CD4-positive, alpha-beta T cell treated with Interleukin-17A for 4 hours (primary cell): ENCODE results near the gene CLEC16A.

Experiments used
- DNase-seq: peaks from one replicate; pipeline ENCODE4 v3.0.0-alpha.2; 2020; ENCODE audit warnings: mixed read lengths

Gene CLEC16A

DNA sequence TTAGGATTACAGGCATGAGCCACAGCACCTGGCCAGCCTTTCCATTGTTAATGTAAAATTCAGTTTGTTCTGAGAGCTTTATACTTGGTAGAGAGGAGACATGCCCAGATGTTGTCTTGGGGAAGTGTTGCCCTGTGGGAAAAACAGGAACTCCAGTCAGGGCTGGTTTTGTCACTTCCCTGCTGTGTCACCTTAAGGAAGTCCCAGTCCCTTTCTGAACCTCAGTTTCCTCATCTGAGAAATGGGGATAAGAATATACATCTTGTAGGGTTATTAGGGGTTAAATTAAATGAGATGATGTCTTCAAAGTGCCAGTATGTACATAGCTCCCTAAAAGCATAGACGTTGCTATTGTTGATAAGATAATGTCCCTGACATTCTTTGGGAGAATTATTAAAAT lies 25.3 kb downstream of the CLEC16A start:
- no peak for DNase-seq

DNA sequence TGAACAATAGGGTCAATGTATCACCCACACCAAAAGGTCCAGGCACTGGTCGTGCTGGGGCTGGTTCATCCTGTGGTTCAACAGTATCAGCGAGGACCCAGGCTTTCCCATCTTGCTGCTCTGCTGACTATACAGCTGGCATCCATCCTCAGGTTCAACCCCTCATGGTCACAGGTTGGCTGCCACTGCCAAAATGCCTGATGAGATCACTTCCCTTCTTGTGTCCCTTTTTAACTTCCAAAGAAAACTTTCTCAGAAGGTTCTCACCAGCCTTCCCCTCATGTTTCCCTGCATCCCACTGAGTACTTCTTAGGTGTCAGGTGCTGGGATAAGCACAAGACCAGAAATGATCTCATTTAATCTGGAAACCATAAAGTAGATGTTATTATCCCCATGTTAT lies 25.7 kb downstream of the CLEC16A start:
- no peak for DNase-seq

DNA sequence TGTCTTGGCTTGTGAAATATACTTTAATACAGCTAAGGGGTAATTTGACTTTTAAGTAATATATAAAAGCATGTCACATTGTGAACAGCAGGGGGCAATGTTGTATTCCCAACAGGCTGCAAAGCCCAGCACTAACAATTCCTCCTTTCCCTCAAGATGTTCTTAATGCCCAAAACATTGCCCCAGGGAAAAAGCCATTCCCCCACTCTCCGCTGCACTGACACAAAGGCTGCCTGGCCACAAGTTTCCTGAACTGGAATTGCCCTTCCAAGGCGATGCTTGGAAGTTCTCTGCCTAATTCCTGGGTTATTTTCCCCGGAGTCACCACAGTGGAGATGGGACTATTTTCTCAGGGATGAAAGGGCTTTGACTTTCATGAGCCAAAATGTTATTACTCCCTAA lies 27.2 kb downstream of the CLEC16A start:
- peak; percentile 56 for DNase-seq

GRCh38 chr16:10972108-10972818 lies 27.9 kb downstream of the CLEC16A start:
- DNase-seq: no peak

DNA sequence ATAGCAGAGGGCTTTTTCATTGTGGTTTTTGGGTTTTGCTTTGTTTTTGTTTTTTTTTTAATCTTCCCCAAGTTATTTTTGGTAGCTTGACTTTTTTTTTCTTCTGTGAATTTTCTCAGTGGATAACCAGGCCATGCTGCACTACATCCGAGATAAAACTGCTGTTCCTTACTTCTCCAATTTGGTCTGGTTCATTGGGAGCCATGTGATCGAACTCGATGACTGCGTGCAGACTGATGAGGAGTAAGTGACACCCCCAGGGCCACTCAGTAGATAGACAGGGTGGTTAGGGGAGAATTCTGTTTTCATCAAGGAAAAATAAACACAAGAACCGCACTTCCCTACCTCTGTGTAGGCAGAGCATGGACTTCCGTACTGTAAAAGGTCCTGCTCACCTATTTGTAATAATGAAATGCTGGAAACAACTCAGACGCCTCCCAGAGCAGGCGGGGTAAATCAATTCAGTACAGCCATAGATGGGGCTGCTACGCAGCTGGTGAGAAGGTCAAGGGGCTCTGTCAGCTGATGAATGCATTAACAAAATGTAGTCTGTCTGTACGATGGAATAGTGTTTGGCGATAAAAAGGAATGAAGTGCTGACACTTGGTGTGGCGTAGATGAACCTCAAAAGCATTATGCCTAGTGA lies 28.6 kb downstream of the CLEC16A start:
- no peak for DNase-seq

- no peak for DNase-seq
Observed at GRCh38 chr16:10976634-10977033, 32.3 kb downstream of the CLEC16A start.

GRCh38 chr16:10978124-10978523 lies 33.8 kb downstream of the CLEC16A start:
- no peak for DNase-seq

GRCh38 chr16:10978871-10979446 lies 34.6 kb downstream of the CLEC16A start:
- DNase-seq: no peak

DNA sequence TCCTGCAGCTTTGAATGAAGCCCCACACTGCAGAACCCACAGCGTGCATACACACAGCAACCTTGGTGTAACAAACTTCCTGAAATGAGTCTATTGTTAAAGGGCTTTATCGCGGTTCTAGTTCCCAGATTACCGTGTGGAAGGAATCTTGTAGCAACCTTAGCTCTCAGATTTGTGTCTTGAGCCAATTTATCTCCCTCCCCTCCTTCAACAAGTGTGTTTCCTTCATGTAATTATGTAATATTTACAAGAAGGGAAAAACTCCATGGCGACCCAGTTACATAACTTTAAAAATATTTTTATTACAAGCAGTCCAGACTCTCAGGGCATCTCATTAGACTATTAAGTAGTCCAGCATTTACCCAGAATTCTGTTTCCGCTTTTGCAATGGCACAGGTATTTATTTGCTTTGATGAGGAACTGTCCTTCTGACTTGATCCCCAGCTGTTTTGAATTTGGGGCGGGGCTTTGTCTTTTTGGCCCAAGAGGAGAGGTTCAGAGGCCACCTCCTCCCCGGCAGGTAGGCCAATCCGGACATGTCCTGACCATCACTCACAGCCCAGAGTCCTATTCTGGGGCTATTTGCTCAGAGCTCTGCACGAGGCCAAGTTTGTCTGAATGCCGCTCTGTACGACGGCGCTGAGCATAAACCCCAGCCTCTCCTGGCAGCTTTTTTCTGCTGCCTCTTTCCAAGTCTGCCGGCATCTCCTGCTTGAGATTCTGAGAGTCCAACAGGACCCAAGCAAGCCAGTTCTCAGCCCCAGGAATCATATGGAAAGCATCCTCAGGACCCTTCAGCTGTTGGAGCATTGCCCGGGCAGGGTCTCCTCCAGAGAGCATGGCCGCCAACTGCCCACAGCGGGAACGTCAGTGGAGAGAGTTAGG lies 35.6 kb downstream of the CLEC16A start:
- no peak for DNase-seq

GRCh38 chr16:10980813-10981212 lies 36.4 kb downstream of the CLEC16A start:
- DNase-seq: no peak

DNA sequence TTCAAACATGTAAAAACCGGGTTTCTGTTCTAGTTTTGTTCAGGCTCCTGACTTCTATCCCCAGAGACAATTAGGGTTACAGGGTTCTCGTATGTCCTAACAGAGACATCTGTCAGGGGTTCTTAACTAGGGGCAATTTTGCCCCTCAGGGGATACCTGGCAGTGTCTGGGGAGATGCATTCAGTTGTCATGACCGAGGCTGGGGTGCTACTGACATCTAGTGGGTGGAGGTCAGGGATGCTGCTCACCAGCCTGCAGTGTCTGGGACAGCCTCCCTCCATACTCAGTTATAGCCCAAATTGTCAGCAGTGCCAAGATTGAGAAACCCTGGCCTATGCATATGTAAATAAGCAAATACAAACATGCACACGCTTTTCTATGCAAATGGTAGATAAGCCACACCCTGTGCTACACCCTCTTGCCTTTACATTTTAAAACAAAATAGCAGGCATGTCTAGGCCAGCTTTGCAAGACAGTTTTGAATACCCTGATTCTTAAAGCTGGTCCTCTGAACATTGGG lies 37.4 kb downstream of the CLEC16A start:
- DNase-seq: peak; percentile 37

- no peak for DNase-seq
Observed at GRCh38 chr16:10982465-10983150, 38.2 kb downstream of the CLEC16A start.

DNA sequence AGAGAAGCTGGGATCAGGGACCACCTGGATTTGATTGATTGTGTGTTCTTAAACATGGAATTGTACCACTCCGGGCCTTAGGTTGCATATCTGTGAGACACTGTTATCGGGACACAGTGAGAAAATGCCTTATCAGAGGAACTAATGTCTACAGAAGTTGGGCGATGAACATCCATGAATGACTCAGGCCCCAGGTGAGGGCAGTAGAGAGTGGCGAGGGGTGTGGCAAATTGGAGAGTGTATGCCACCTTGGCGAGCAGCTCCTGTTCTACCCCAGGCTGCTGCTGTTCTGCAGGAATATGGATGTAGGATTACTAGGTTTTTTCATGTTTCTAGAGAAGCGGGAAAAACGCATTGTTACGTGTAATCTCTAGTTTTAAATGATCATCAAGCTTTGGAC lies 38.8 kb downstream of the CLEC16A start:
- peak; percentile 34 for DNase-seq

DNA sequence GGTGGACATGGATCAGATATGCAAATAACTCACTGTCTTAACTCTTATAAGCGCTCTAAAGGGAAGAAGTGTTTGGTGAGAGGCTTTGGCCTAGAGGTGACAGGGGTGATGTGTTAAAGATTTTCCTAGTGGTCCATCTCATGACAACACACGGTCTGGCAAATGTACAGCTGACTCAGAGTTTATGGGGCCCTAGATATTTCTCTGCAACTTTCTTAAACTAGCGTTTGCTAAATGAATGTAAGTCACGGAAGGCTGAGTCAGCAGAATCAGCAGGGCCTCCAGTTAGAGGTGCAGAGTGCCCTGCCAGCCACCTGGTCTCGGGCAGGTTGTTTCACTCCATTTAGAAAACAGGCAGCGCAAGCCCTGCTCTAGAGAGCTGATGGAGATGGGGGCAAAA lies 40.1 kb downstream of the CLEC16A start:
- no peak for DNase-seq

DNA sequence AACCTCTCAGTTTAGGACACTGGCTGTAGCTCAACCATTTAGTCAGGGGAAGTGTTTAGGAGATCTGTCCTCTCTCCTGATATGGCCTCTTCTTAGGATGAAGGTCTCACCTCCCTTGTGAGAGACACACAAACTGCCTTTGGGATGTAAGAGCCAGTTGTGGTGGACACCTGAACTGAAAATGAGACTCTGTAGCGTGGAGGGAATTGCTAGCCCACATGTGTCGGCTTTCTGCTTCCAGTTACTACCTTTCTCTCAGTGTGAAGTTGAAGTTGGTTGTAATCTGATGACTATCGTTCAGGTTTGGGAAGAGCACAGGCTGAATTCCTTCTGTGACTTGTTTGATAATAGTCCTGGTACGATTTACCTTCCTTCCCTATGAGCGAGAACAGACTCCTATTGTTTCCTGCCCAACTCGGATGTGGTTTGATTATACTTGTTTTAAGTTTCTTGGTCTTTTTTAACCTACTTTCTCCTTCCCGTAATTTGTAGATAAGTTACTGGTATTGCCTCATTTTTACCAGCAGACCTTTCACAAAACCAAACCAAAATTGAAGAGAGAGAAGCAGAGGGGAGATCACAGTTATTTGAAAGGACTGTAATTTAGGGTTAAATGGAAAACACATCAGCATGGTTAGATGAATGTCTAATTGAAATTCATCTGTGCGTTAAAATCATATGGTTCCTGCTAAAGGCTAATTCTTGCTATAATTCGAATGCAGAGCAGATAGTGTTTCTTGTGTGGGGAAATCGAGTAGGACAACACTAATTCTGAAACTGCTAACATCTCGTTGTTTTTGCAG lies 43.2 kb downstream of the CLEC16A start:
- no peak for DNase-seq

- peak; percentile 48 for DNase-seq
Observed at GRCh38 chr16:10988164-10988803, 43.9 kb downstream of the CLEC16A start.

- DNase-seq: no peak
Observed at GRCh38 chr16:10988879-10989278, 44.5 kb downstream of the CLEC16A start.

GRCh38 chr16:10989559-10989958 lies 45.2 kb downstream of the CLEC16A start:
- DNase-seq: no peak

DNA sequence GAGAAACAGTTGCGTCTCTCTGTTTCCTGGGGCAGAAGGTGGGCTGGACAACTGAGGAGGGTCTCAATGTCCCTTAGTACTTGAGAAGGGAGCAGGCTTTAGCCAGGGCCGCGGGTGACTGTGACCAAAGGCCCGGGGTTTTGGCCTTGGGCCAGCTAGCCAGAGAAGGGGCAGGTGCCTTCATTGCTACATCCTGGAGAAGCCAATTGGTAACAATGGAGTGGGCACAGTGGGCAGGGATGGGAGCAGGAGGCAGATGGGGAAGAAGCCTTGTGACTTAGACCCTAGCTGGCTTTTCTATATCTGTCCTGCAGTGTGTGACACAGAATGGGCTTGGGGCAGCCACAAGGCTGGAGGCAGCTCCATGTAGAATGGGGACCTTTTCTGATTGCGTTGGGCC lies 46.0 kb downstream of the CLEC16A start:
- no peak for DNase-seq

GRCh38 chr16:10992112-10992511 lies 47.7 kb downstream of the CLEC16A start:
- no peak for DNase-seq

DNA sequence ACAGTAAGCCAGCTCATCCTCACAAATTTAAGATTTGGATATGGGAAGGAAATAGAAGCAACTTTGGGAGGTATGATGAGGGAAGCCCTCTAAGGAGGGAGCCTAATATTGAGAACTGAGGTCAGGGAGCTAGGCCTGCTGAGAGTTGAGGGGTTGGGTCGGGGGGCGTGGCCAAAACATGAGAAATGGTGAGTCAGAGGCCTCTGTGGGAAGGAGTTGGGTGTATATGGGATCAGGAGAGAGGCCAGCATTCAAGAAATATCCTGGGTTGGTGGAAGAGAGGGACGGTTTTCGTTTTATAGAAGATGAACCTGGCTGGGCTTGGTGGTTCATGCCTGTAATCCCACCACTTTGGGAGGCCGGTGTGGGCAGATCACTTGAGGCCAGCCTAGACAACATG lies 48.4 kb downstream of the CLEC16A start:
- DNase-seq: peak; percentile 38
